ELR (cell line): ENCODE data around the gene UBE2E2.

Source experiments
- DNase-seq: peaks from one replicate; pipeline ENCODE4 v3.0.0-alpha.2; 2015; ENCODE audit warnings: low read depth

Gene UBE2E2

GRCh38 chr3:23480329-23480714 lies 277.2 kb downstream of the UBE2E2 start:
- DNase-seq = no peak

GRCh38 chr3:23481011-23481615 lies 278.0 kb downstream of the UBE2E2 start:
- DNase-seq = no peak

- DNase-seq = no peak
Measured at GRCh38 chr3:23481616-23482278, 278.6 kb downstream of the UBE2E2 start.

DNA sequence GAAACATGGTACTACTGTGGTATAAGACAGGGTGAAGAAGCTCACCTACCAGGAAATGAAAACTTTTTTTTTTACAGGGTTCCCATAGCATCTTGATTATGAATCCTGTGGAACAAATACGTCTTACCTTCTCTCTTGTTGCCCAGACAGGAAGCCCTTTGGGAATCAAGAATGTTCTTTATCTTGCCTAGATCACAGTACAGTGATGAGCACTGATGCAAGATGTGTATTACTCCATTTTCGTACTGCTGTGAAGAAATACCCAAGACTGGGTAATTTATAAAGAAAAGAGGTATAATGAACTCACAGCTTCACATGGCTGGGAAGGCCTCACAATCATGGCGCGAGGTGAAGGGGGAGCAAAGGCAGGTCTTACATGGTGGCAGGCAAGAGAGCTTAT lies 281.3 kb downstream of the UBE2E2 start:
- no peak for DNase-seq

GRCh38 chr3:23485922-23486321 lies 282.8 kb downstream of the UBE2E2 start:
- no peak for DNase-seq

DNA sequence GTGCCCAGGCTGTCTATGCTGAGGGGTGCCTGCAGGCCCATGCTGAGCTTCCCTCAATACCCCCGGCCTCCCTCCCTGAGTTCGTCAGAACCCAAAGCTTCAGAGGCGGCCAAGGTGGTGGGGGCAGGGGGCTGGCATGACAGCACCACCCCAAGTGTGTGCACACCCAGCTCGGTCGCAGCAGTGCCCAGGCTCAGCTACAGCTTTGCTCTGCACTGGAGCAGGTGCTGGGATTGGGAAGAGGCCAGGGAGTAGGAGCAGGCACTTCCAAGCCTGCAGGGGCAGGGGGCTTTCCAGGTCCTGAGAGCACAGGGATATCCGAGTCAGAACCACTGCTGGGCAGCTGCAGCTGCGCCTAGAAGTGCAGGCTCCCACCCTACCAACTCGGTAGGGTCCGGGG lies 283.9 kb downstream of the UBE2E2 start:
- DNase-seq = no peak

DNA sequence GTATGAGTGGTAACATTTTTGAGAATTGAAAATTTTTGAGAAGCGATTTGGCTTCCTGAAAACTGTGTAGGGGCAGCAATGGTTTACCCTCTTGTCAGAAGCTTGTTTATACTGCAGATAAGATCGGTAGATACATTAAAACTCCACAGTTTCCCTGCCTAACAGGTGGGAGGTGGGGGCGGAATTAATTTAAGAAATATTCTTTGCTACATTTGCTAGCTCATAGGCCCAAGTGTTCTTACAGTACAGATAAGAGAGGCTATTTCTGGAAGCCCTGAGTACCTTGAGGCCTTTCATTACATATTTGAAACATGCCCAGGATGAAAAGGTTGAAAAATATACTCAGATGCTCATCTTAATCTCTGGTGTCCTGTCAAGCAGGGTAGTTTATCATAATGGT lies 285.5 kb downstream of the UBE2E2 start:
- DNase-seq = no peak

DNA sequence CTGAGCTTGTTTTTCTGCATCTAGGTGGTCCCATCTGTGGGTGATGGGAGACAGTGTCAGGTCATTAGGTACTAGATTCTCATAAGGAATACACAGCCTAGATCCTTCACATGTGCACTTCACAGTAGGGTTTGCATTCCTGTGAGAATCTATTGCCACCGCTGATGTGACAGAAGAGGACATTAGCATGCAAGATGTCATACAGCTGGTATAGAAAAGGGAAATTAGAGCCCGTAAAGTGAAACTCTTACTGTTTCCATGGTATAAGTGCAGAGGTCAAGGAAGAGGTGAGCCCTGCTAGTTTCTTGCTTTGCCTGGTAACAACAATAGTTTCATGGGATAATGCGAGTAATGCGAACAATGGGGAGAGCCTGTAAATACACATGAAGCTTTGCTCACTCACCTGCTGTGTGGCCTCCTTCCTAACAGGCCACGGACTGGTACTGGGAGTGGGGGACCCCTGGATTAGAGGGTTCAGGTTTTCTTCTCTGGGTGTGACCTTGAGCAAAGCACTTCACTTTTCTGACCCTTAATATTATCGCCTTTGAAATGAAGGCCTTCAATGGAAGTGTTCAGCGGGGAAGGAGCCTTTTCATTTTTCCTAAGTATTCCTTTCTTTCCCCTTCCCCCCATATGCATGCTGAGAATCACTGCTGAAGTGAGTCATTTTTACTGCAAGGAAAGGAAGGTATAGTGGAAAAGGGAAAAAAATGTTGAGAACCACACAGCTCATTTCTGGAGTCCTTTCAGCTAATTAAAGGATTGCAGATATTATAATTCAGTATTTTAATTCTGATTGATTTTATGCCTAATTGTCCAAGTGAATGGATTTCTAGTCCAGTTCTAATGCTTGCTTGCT lies 286.4 kb downstream of the UBE2E2 start:
- peak; percentile 63 for DNase-seq

DNA sequence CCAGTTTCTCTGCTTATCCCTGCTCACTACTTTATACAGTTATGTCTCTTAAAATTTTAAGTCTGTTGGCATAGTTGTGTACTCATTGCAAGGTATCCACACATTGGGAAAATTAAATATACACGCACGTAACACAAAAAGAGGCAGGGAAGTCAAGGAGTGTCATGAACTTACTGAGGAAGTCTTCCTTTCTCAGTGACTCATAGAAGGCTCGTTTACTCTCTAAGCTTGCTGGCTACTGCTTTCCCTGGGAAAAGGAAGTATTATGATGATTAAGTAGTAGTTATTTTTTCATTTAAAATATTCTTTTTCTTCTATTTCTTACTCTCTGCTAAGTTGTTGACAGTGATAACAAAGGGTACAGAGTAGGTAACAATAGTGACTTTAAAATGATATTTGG lies 287.3 kb downstream of the UBE2E2 start:
- DNase-seq = peak; percentile 81

DNA sequence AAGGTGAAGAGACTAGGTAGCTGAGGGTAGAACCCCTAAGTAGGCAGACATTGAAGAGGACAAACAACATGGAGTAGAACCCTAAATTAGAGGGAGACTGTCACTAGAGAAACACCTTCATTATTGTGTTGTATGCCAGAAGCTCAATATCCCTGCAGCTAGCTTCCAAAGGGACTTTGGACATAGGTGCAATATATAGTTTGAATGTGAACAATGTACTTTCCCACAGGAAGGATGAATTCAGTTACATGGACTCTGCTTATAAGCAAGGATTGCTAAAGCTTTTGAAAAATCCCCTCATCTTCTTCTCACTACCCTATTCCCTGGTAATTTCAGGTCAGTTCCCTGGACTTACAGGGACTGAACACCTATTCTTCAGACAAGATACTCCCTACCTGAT lies 288.9 kb downstream of the UBE2E2 start:
- no peak for DNase-seq

- DNase-seq = no peak
Measured at GRCh38 chr3:23493889-23494288, 290.8 kb downstream of the UBE2E2 start.

DNA sequence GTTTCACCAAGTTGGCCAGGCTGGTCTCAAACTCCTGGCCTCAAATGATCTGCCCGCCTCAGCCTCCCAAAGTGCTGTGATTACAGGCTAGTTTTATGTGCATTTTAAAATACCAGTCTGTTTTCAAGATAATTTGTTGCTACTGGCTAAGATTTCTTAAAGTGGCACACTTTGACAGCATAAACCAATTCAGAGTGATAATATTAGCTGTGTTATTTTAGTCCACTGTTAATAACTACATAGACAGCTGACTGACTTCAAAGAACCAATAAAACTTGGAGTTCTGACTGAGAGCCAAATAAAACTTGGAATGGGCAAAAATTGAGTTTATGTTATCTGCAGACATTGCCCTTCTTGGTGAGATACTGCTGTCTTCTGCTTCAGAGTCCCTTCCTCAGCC lies 291.8 kb downstream of the UBE2E2 start:
- DNase-seq = no peak

- peak; percentile 43 for DNase-seq
Measured at GRCh38 chr3:23495507-23495906, 292.4 kb downstream of the UBE2E2 start.

- DNase-seq = no peak
Measured at GRCh38 chr3:23496165-23496564, 293.0 kb downstream of the UBE2E2 start.

DNA sequence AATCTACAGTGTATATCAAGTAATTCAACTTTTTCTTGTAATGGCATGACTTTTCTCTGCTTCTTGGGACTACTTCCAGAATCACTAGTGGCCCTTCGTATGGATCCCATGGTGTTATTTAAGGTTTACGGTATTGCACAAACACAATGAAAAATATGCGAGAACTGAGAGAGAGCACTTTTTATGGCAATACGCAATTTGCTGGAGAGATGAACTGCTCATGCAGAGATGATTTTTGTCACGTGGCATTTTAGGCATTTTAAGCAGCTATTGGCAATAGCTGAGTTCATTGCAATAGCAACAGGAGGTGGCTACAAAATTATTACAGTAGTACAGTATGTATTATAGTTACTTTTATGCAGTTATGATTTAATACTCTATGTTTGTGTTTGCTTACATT lies 294.0 kb downstream of the UBE2E2 start:
- no peak for DNase-seq

- DNase-seq = no peak
Measured at GRCh38 chr3:23501201-23501802, 298.2 kb downstream of the UBE2E2 start.

- no peak for DNase-seq
Measured at GRCh38 chr3:23508464-23508863, 305.3 kb downstream of the UBE2E2 start.

- no peak for DNase-seq
Measured at GRCh38 chr3:23518441-23518840, 315.3 kb downstream of the UBE2E2 start.

DNA sequence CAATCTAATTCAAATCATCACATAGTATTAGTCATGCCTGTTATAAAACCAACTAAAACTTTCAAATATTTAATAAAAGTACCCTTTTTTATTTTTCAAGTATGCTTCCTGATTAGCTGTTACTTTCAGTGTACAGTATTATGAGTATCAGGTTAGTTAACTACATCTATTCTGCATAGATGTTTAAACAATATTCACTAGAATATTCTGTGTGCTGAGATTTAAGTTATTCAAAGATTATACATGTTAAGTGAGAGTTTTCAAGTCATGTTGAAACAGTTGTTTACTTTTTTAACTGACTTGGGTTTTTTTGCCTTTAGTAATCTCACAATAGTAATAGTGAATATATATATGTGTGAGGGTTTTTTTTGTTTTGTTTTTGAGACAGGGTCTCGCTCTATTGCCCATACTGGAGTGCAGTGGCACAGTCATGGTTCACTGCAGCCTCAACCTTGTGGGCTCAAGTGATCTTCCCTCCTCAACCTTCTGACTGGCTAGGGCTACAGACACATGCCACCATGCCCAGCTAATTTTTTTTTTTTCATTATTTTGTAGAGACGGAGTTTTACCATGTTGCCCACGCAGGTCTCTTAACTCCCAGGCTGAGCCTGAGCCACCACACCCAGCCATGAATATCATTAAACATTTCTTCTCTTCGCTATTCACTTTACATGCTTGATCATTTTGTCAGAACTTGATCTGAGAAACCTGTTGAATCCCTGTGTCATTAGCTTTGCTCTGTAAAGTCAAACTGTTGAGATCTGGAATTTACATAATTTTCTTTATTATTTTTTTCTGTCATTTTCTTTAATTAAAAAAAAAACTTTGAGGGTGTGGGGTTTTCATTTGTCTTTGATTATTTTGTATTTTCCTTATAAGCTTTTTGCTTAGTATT lies 316.4 kb downstream of the UBE2E2 start:
- no peak for DNase-seq

DNA sequence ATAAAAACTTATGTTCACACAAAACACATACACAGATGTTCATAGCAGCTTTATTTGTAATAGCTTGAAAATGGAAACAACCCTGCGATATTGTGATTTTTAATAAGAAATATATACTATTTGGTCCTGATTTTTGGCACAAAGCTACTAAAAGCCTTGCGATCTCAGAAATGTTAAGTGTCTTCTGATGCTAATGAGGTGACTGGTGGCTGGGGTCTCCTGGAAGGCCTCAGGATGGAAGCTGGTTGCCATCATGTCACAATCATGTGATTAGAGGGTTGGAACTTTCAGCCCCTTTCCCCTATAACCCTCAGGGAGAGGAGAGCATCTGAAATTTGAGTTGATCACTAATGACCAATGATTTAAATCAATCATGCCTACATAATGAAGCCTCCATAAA lies 324.2 kb downstream of the UBE2E2 start:
- DNase-seq = no peak

DNA sequence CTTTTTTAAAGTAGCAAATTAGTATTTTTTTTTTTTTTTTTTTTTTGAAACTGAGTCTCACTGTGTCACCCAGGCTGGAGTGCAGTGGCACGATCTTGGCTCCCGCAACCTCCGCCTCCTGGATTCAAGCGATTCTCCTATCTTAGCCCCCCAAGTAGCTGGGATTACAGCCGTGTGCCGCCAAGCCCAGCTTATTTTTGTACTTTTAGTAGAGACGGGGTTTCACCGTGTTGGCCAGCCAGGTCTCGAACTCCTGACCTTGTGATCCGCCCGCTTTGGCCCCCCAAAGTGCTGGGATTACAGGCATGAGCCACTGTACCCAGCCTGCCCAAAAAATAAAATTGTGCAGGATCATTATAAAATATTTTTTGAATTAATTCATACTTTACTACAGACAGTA lies 330.5 kb downstream of the UBE2E2 start:
- DNase-seq = no peak

GRCh38 chr3:23533996-23534395 lies 330.9 kb downstream of the UBE2E2 start:
- no peak for DNase-seq
